ENCODE results near the gene CHID1.

CHID1 gene

GRCh38 chr11:933142-933851 is 22.7 kb upstream of the CHID1 start:
- DNase-seq (ENCODE audit: low spot score), result no peak

- no peak for DNase-seq (ENCODE audit: low spot score)
These were observed 21.8 kb upstream of the CHID1 start for GRCh38 chr11:932435-932834.

GRCh38 chr11:931385-931784 is 20.8 kb upstream of the CHID1 start:
- DNase-seq (ENCODE audit: low spot score), result no peak

- no peak for DNase-seq (ENCODE audit: low spot score)
These were observed 18.8 kb upstream of the CHID1 start for GRCh38 chr11:929405-929804.

- no peak for DNase-seq (ENCODE audit: low spot score)
These were observed 18.2 kb upstream of the CHID1 start for GRCh38 chr11:928786-929185.

GRCh38 chr11:927871-928270 is 17.3 kb upstream of the CHID1 start:
- DNase-seq (ENCODE audit: low spot score), result no peak

- no peak for DNase-seq (ENCODE audit: low spot score)
These were observed 15.8 kb upstream of the CHID1 start for GRCh38 chr11:926341-926916.

- peak; percentile 94 for DNase-seq (ENCODE audit: low spot score)
These were observed 15.1 kb upstream of the CHID1 start, which contains the start of gene AP2A2 for GRCh38 chr11:925496-926301. AP2A2 (plus strand) TSS chr11:925870; CDS start chr11:926022, 152 bp downstream.

- no peak for DNase-seq (ENCODE audit: low spot score)
These were observed 14.5 kb upstream of the CHID1 start for GRCh38 chr11:925158-925495.

- DNase-seq (ENCODE audit: low spot score), result no peak
These were observed 14.0 kb upstream of the CHID1 start for GRCh38 chr11:924406-925157.

GRCh38 chr11:923691-924405 is 13.2 kb upstream of the CHID1 start:
- DNase-seq (ENCODE audit: low spot score), result no peak

GRCh38 chr11:921921-922678 is 11.5 kb upstream of the CHID1 start:
- no peak for DNase-seq (ENCODE audit: low spot score)

GRCh38 chr11:917426-917825 is 6.8 kb upstream of the CHID1 start:
- no peak for DNase-seq (ENCODE audit: low spot score)

- no peak for DNase-seq (ENCODE audit: low spot score)
These were observed 4.3 kb upstream of the CHID1 start for GRCh38 chr11:914747-915501.

- no peak for DNase-seq (ENCODE audit: low spot score)
These were observed 3.6 kb upstream of the CHID1 start for GRCh38 chr11:914204-914603.

GRCh38 chr11:913043-913442 is 2.4 kb upstream of the CHID1 start:
- no peak for DNase-seq (ENCODE audit: low spot score)

GRCh38 chr11:912266-912665 is 1.7 kb upstream of the CHID1 start:
- no peak for DNase-seq (ENCODE audit: low spot score)

- DNase-seq (ENCODE audit: low spot score), result no peak
These were observed 1.2 kb upstream of the CHID1 start for GRCh38 chr11:911890-912219.

- DNase-seq (ENCODE audit: low spot score), result no peak
These were observed 650 bp upstream of the CHID1 start for GRCh38 chr11:911031-911889.
